Chondrocyte (in vitro differentiated cells): ENCODE measurements around the gene RSF1. TPM values are rescaled to one million over a fixed set of nuclear protein-coding genes. Genes with fewer than 3 reads are reported as not detected.

ENCODE experiments used
- DNase-seq: peaks from one replicate; pipeline ENCODE4 v3.0.0; 2021; ENCODE audit warnings: mixed read lengths, low spot score
- H3K27ac Mint-ChIP-seq: one replicate; pipeline ENCODE4 v1.8.0; 2021; ENCODE audit warnings: mild to moderate bottlenecking, moderate library complexity, mixed read lengths; ENCODE audit not compliant: unreplicated experiment
- H3K27me3 Mint-ChIP-seq: 2 replicates; pipeline ENCODE4 v1.8.0; 2021; ENCODE audit warnings: low read depth, mixed read lengths
- H3K36me3 Mint-ChIP-seq: 2 replicates; pipeline ENCODE4 v1.8.0; 2021; ENCODE audit warnings: low read depth, mixed read lengths
- H3K4me1 Mint-ChIP-seq: 2 replicates; pipeline ENCODE4 v1.8.0; 2021; ENCODE audit warnings: low read depth, mild to moderate bottlenecking, mixed read lengths
- H3K4me3 Mint-ChIP-seq: one replicate; pipeline ENCODE4 v1.8.0; 2021; ENCODE audit warnings: mild to moderate bottlenecking, moderate library complexity, mixed read lengths; ENCODE audit not compliant: unreplicated experiment
- H3K9me3 Mint-ChIP-seq: 2 replicates; pipeline ENCODE4 v1.8.0; 2021; ENCODE audit warnings: low read depth, mixed read lengths
- CTCF ChIP-seq: fragments of 200-600 bp; sonication (generic); IDR thresholded peaks from 2 replicates; pipeline ENCODE4 v1.5.0; 2021; ENCODE audit warnings: antibody characterized with exemption, mild to moderate bottlenecking, moderate library complexity
- total RNA-seq: library from RNA; stranded (reverse); gene quantifications from 3 replicates; pipeline ENCODE4 v1.2.1, GENCODE V29; 2021

The RSF1 gene
- total RNA-seq, 1 donor from 2014 or later, result 64.2 TPM

GRCh38 chr11:77650123-77650522 lies 170.4 kb downstream of the RSF1 start:
- DNase-seq, result no peak
- no peak overlapping the region for H3K27ac Mint-ChIP-seq
- H3K4me3 Mint-ChIP-seq, result no peak overlapping the region
- TF ChIP-seq CTCF, result no peak
- no peaks in the 10 kb centered on the region for H3K36me3 Mint-ChIP-seq
- H3K27me3 Mint-ChIP-seq, result no peaks in the 10 kb centered on the region
- no peaks in the 10 kb centered on the region for H3K9me3 Mint-ChIP-seq
- H3K4me1 Mint-ChIP-seq, result peaks cover 2% of the 10 kb centered on the region

- H3K27me3 Mint-ChIP-seq, result no peaks in the 10 kb centered on the region
- no peak for TF ChIP-seq CTCF
- no peaks in the 10 kb centered on the region for H3K9me3 Mint-ChIP-seq
- no peaks in the 10 kb centered on the region for H3K36me3 Mint-ChIP-seq
- H3K4me3 Mint-ChIP-seq, result no peak overlapping the region
- no peak for DNase-seq
- H3K27ac Mint-ChIP-seq, result no peak overlapping the region
- no peaks in the 10 kb centered on the region for H3K4me1 Mint-ChIP-seq
These were observed 172.7 kb downstream of the RSF1 start for GRCh38 chr11:77647654-77648305.

- DNase-seq, result no peak
- H3K4me1 Mint-ChIP-seq, result no peaks in the 10 kb centered on the region
- no peak overlapping the region for H3K4me3 Mint-ChIP-seq
- TF ChIP-seq CTCF, result no peak
- H3K9me3 Mint-ChIP-seq, result peaks cover 3% of the 10 kb centered on the region
- H3K27ac Mint-ChIP-seq, result no peak overlapping the region
- no peaks in the 10 kb centered on the region for H3K27me3 Mint-ChIP-seq
- H3K36me3 Mint-ChIP-seq, result no peaks in the 10 kb centered on the region
These were observed 175.6 kb downstream of the RSF1 start for GRCh38 chr11:77644887-77645286.

- Mint-ChIP-seq H3K36me3 (no peaks in the 10 kb centered on the region), H3K4me3 (no peak overlapping the region), H3K9me3 (peaks cover 3% of the 10 kb centered on the region), H3K27ac (no peak overlapping the region), H3K27me3 (no peaks in the 10 kb centered on the region), H3K4me1 (peaks cover 8% of the 10 kb centered on the region)
- no peak for DNase-seq
- TF ChIP-seq CTCF, result no peak
These were observed 178.3 kb downstream of the RSF1 start for GRCh38 chr11:77642228-77642627.

GRCh38 chr11:77637345-77638165 lies 183.0 kb downstream of the RSF1 start, which contains the start of gene CLNS1A:
Gene CLNS1A (minus strand): TSS chr11:77637794. CDS start chr11:77637714, 80 bp downstream.
- Mint-ChIP-seq H3K27ac (peak within 1 kb of the TSS; percentile 94), H3K36me3 (no peaks in the 10 kb centered on the region), H3K4me1 (peaks cover 34% of the 10 kb centered on the region), H3K4me3 (peak within 1 kb of the TSS; percentile 92), H3K9me3 (peaks cover 3% of the 10 kb centered on the region), H3K27me3 (no peaks in the 10 kb centered on the region)
- DNase-seq, result peak; percentile 94
- peak; percentile 9 for TF ChIP-seq CTCF
